ENCODE measurements around the gene PPP1R3A. TPM values are rescaled to one million over a fixed set of nuclear protein-coding genes. Genes with fewer than 3 reads are reported as not detected.

The PPP1R3A gene
- total and polyA plus RNA-seq, 2 experiments from 2014 or later: 0.17 TPM; not detected in 1

GRCh38 chr7:113953553-113953952 is 34.7 kb upstream of the PPP1R3A start:
- Histone ChIP-seq H3K27ac (no peak overlapping the region), H4K20me1 (ENCODE audit: insufficient read depth, poor library complexity, severe bottlenecking) (no peaks in the 10 kb centered on the region), H3K4me2 (no peak overlapping the region), H3K4me3 (no peak overlapping the region), H3K36me3 (replicated peaks; ENCODE audit: insufficient read depth, low read depth) (no peaks in the 10 kb centered on the region), H3K9me2 (replicated peaks; ENCODE audit: insufficient read depth) (no peaks in the 10 kb centered on the region), H3K79me2 (no peaks in the 10 kb centered on the region), H3K9me3 (ENCODE audit: low read depth) (peaks cover 8% of the 10 kb centered on the region), H3K4me1 (ENCODE audit: insufficient read depth) (no peaks in the 10 kb centered on the region), H3K27me3 (no peaks in the 10 kb centered on the region), H2AFZ (no peak overlapping the region)
- no peak for DNase-seq (ENCODE audit: low spot score)
- TF ChIP-seq EZH2phosphoT487 (IDR thresholded peaks at IDR 0.05; ENCODE audit: low read depth, severe bottlenecking, unreplicated experiment) (no peak), EZH2 (IDR thresholded peaks at IDR 0.05; ENCODE audit: borderline replicate concordance) (no peak)
- TF ChIP-seq, protein P1, sequence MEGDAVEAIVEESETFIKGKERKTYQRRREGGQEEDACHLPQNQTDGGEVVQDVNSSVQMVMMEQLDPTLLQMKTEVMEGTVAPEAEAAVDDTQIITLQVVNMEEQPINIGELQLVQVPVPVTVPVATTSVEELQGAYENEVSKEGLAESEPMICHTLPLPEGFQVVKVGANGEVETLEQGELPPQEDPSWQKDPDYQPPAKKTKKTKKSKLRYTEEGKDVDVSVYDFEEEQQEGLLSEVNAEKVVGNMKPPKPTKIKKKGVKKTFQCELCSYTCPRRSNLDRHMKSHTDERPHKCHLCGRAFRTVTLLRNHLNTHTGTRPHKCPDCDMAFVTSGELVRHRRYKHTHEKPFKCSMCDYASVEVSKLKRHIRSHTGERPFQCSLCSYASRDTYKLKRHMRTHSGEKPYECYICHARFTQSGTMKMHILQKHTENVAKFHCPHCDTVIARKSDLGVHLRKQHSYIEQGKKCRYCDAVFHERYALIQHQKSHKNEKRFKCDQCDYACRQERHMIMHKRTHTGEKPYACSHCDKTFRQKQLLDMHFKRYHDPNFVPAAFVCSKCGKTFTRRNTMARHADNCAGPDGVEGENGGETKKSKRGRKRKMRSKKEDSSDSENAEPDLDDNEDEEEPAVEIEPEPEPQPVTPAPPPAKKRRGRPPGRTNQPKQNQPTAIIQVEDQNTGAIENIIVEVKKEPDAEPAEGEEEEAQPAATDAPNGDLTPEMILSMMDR (IDR thresholded peaks at IDR 0.05; ENCODE audit: poor library complexity): no peak
- WGBS (ENCODE audit: low lambda C conversion rate, missing lambda C conversion rate): 81% methylated on average over 2 of the region's 2 CpGs

GRCh38 chr7:113945018-113945938 is 26.5 kb upstream of the PPP1R3A start:
- H3K4me3 ChIP-seq: no peak overlapping the region
- no peak overlapping the region for H3K4me2 ChIP-seq

GRCh38 chr7:113936982-113937381 is 18.2 kb upstream of the PPP1R3A start:
- Histone ChIP-seq H3K27ac (no peak overlapping the region), H3K9me2 (replicated peaks; ENCODE audit: insufficient read depth) (no peaks in the 10 kb centered on the region), H4K20me1 (ENCODE audit: insufficient read depth, poor library complexity, severe bottlenecking) (no peaks in the 10 kb centered on the region), H3K4me2 (no peak overlapping the region), H2AFZ (no peak overlapping the region), H3K36me3 (replicated peaks; ENCODE audit: insufficient read depth, low read depth) (no peaks in the 10 kb centered on the region), H3K4me3 (no peak overlapping the region), H3K9me3 (ENCODE audit: low read depth) (no peaks in the 10 kb centered on the region), H3K79me2 (no peaks in the 10 kb centered on the region), H3K27me3 (no peaks in the 10 kb centered on the region), H3K4me1 (ENCODE audit: insufficient read depth) (no peaks in the 10 kb centered on the region)
- TF ChIP-seq, protein P1 (IDR thresholded peaks at IDR 0.05; ENCODE audit: poor library complexity): no peak
- TF ChIP-seq EZH2 (IDR thresholded peaks at IDR 0.05; ENCODE audit: borderline replicate concordance): no peak
- no peak for TF ChIP-seq EZH2phosphoT487 (IDR thresholded peaks at IDR 0.05; ENCODE audit: low read depth, severe bottlenecking, unreplicated experiment)
- DNase-seq (ENCODE audit: low spot score): no peak
- WGBS (ENCODE audit: low lambda C conversion rate, missing lambda C conversion rate): 97% methylated on average over 2 of the region's 2 CpGs

More at GRCh38 chr7:113945018-113945938, 26.5 kb upstream of the PPP1R3A start:
- 84% methylated on average over 3 of the region's 3 CpGs for WGBS (ENCODE audit: low lambda C conversion rate, missing lambda C conversion rate)
- H2AFZ ChIP-seq: no peak overlapping the region
- no peak overlapping the region for H3K27ac ChIP-seq
- no peak for DNase-seq (ENCODE audit: low spot score)
- H3K9me2 ChIP-seq (replicated peaks; ENCODE audit: insufficient read depth): no peaks in the 10 kb centered on the region
- no peaks in the 10 kb centered on the region for H3K36me3 ChIP-seq (replicated peaks; ENCODE audit: insufficient read depth, low read depth)
- no peaks in the 10 kb centered on the region for H4K20me1 ChIP-seq (ENCODE audit: insufficient read depth, poor library complexity, severe bottlenecking)
- H3K79me2 ChIP-seq: no peaks in the 10 kb centered on the region
- TF ChIP-seq EZH2 (IDR thresholded peaks at IDR 0.05; ENCODE audit: borderline replicate concordance) (no peak), EZH2phosphoT487 (IDR thresholded peaks at IDR 0.05; ENCODE audit: low read depth, severe bottlenecking, unreplicated experiment) (no peak)
- TF ChIP-seq, protein P1 (IDR thresholded peaks at IDR 0.05; ENCODE audit: poor library complexity): no peak
- no peaks in the 10 kb centered on the region for H3K27me3 ChIP-seq
- H3K9me3 ChIP-seq (ENCODE audit: low read depth): no peaks in the 10 kb centered on the region
- no peaks in the 10 kb centered on the region for H3K4me1 ChIP-seq (ENCODE audit: insufficient read depth)

Data from hepatocyte (in vitro differentiated cells).